IMR-90 (cell line): ENCODE results near the gene TNK1. TPM values are rescaled to one million over a fixed set of nuclear protein-coding genes. Genes with fewer than 3 reads are reported as not detected.

Experiments
- ATAC-seq: fragments of 200-7000 bp; cut with Tn5 transposase; 2 replicates; pipeline ENCODE4 v1.9.1; 2020; ENCODE audit warnings: low read depth, mild to moderate bottlenecking, moderate library complexity
- BruUV-seq: library from RNA; stranded (reverse); fragments of 400-500 nt; replicated peaks from 2 replicates; lab custom pipeline; 2021; lab: Mats Ljungman, UMichigan
- CTCF ChIA-PET: fragments of 300-600 bp; formaldehyde crosslinking; extraction: SDS; loops from one replicate; lab custom pipeline; 2021; ENCODE audit warnings: antibody characterized with exemption; lab: Yijun Ruan, JAX
- POLR2A ChIA-PET: fragments of 300-600 bp; sonication (Branson Sonifier 250); formaldehyde crosslinking; loops from one replicate; lab custom pipeline; 2022; ENCODE audit warnings: antibody characterized with exemption; ENCODE audit not compliant: unreplicated experiment; lab: Charles Lee
- DNase-seq: peaks from one replicate; pipeline ENCODE4 v3.0.0; 2013
- H2AFZ ChIP-seq: replicated peaks from 2 replicates; pipeline ENCODE3; 2013; ENCODE audit warnings: low read length, mild to moderate bottlenecking; ENCODE audit not compliant: poor library complexity
- H2AK5ac ChIP-seq: 2 replicates; pipeline ENCODE4 v1.6.1; 2013; ENCODE audit warnings: low read depth, low read length, inconsistent platforms
- H2AK9ac ChIP-seq: replicated peaks from 2 replicates; pipeline ENCODE3; 2013; ENCODE audit warnings: mild to moderate bottlenecking, low read depth, low read length, moderate library complexity; ENCODE audit not compliant: poor library complexity
- H2BK120ac ChIP-seq: 2 replicates; pipeline ENCODE4 v1.6.1; 2013; ENCODE audit warnings: low read depth, low read length, inconsistent platforms
- H2BK15ac ChIP-seq: 3 replicates; pipeline ENCODE4 v1.6.1; 2013; ENCODE audit warnings: low read depth, low read length, inconsistent platforms
- H2BK20ac ChIP-seq: 2 replicates; pipeline ENCODE4 v1.6.1; 2013; ENCODE audit warnings: low read depth, mild to moderate bottlenecking, inconsistent platforms, low read length, moderate library complexity
- H2BK5ac ChIP-seq: 2 replicates; pipeline ENCODE4 v1.6.1; 2013; ENCODE audit warnings: mild to moderate bottlenecking, low read depth, low read length, inconsistent platforms; ENCODE audit not compliant: poor library complexity, severe bottlenecking
- H3K14ac ChIP-seq: replicated peaks from 2 replicates; pipeline ENCODE4 v1.6.1; 2013; ENCODE audit warnings: low read depth, low read length, inconsistent platforms
- H3K18ac ChIP-seq: 2 replicates; pipeline ENCODE4 v1.6.1; 2013; ENCODE audit warnings: low read depth, low read length, control low read depth
- H3K23ac ChIP-seq: 2 replicates; pipeline ENCODE4 v1.6.1; 2013; ENCODE audit warnings: low read depth, low read length, inconsistent platforms
- H3K27ac ChIP-seq: 2 replicates; pipeline ENCODE4 v1.5.1; 2013; ENCODE audit warnings: mild to moderate bottlenecking, control low read depth, low read length; ENCODE audit not compliant: insufficient read depth
- H3K27me3 ChIP-seq: 2 replicates; pipeline ENCODE4 v1.6.1; 2013; ENCODE audit warnings: low read length; ENCODE audit not compliant: control insufficient read depth, insufficient read depth
- H3K36me3 ChIP-seq: 2 replicates; pipeline ENCODE4 v1.6.1; 2013; ENCODE audit warnings: low read length, mixed read lengths; ENCODE audit not compliant: control insufficient read depth, insufficient read depth
- H3K4ac ChIP-seq: 2 replicates; pipeline ENCODE4 v1.6.1; 2013; ENCODE audit warnings: low read depth, low read length, inconsistent platforms
- H3K4me1 ChIP-seq: 2 replicates; pipeline ENCODE4 v1.6.1; 2013; ENCODE audit warnings: low read length, mixed read lengths; ENCODE audit not compliant: control insufficient read depth, insufficient read depth
- H3K4me2 ChIP-seq: 2 replicates; pipeline ENCODE4 v1.6.1; 2013; ENCODE audit warnings: low read depth, mild to moderate bottlenecking, control low read depth, low read length, moderate library complexity
- H3K4me3 ChIP-seq: 2 replicates; pipeline ENCODE4 v1.5.1; 2013; ENCODE audit warnings: low read depth, mild to moderate bottlenecking, control low read depth, low read length, moderate library complexity; ENCODE audit not compliant: insufficient read depth
- H3K56ac ChIP-seq: 2 replicates; pipeline ENCODE4 v1.6.1; 2013; ENCODE audit warnings: low read length, inconsistent platforms; ENCODE audit not compliant: insufficient read depth; ENCODE audit errors: extremely low read depth
- H3K79me1 ChIP-seq, 2 experiments: 2 replicates each; pipeline ENCODE4 v1.6.1; 2013; ENCODE audit warnings: low read length in 2 of 2, inconsistent platforms in 1 of 2, low read depth in 1 of 2
- H3K9ac ChIP-seq: 2 replicates; pipeline ENCODE4 v1.6.1; 2013; ENCODE audit warnings: low read depth, low read length, control low read depth
- H3K9me1 ChIP-seq: 2 replicates; pipeline ENCODE4 v1.6.1; 2013; ENCODE audit warnings: low read length, inconsistent platforms; ENCODE audit not compliant: insufficient read depth
- H3K9me3 ChIP-seq: 2 replicates; pipeline ENCODE4 v1.6.1; 2013; ENCODE audit warnings: low read length; ENCODE audit not compliant: control insufficient read depth, insufficient read depth
- H4K20me1 ChIP-seq: 2 replicates; pipeline ENCODE4 v1.6.1; 2013; ENCODE audit warnings: low read length, inconsistent platforms; ENCODE audit not compliant: insufficient read depth
- H4K5ac ChIP-seq: 2 replicates; pipeline ENCODE4 v1.6.1; 2013; ENCODE audit warnings: mild to moderate bottlenecking, low read depth, low read length, control low read depth
- H4K8ac ChIP-seq, 2 experiments: 2 replicates each; pipeline ENCODE4 v1.6.1; 2013; ENCODE audit warnings: low read depth in 2 of 2, low read length in 2 of 2, control low read depth in 1 of 2, inconsistent platforms in 1 of 2
- H4K91ac ChIP-seq: 2 replicates; pipeline ENCODE4 v1.6.1; 2013; ENCODE audit warnings: low read depth, low read length, inconsistent platforms; ENCODE audit not compliant: insufficient read depth
- CTCF ChIP-seq: conservative IDR thresholded peaks from 2 replicates; pipeline ENCODE4 v1.5.1; 2012; ENCODE audit warnings: mild to moderate bottlenecking, low read depth, low read length, improper control_type of control experiment
- RCOR1 ChIP-seq: IDR thresholded peaks from 2 replicates; pipeline ENCODE4 v1.6.1; 2012; ENCODE audit warnings: mild to moderate bottlenecking, low read length, improper control_type of control experiment; ENCODE audit not compliant: insufficient replicate concordance
- WGBS, 2 experiments: methylation state at CpG; one replicate each; pipeline versions ENCODE4 v1.1.5 to v1.1.7; 2013; ENCODE audit warnings: missing lambda C conversion rate in 2 of 2; ENCODE audit not compliant: insufficient read length in 1 of 2; ENCODE audit errors: extremely low coverage in 2 of 2; 5-methylcytosine and 5-hydroxymethylcytosine counted together
- dilution Hi-C: fragments of 300-500 bp; cut with HindIII; formaldehyde crosslinking; loops from one replicate; pipeline ENCODE4 v1.14.3; 2018; ENCODE audit warnings: low sequenced_read_pairs; ENCODE audit not compliant: unreplicated experiment
- in situ Hi-C: fragments of 300-500 bp; cut with MboI; formaldehyde crosslinking; loops from 3 replicates; pipeline ENCODE4 v1.14.3; 2019; ENCODE audit warnings: low sequenced_read_pairs, inconsistent platforms, mixed read lengths
- intact Hi-C: fragments of 100-400 bp; cut with micrococcal nuclease; formaldehyde crosslinking; loops from 2 replicates; pipeline ENCODE4 v1.10.0; 2022
- polyA plus RNA-seq, 3 experiments: library from polyadenylated mRNA; depleted of rRNA; stranded (reverse); fragments of >200 nt; gene quantifications; 2 replicates each; pipeline ENCODE4 v1.2.3, GENCODE V29; 2012; ENCODE audit warnings: low replicate concordance in 1 of 3
- total RNA-seq: library from RNA; depleted of rRNA; stranded (reverse); fragments of >200 nt; gene quantifications from 2 replicates; pipeline ENCODE4 v1.2.3, GENCODE V29; 2012

The TNK1 gene
- total and polyA plus RNA-seq, 2 of the 4 experiments (the other 2 are of a cell fraction), result 0.44 to 0.54 TPM

GRCh38 chr17:7369825-7370224 lies 11.1 kb upstream of the TNK1 start:
- CTCF ChIA-PET, result no interaction called here
- no TSS peak for BruUV-seq
- Histone ChIP-seq H3K9me3 (peaks cover 2% of the 10 kb centered on the region; the same call in 1 of the 2 replicates), H3K18ac (no peak overlapping the region), H4K5ac (no peak overlapping the region), H4K8ac (no peak overlapping the region), H3K14ac (no peak overlapping the region), H4K20me1 (no peaks in the 10 kb centered on the region), H2BK5ac (no peak overlapping the region), H2AFZ (no peak overlapping the region), H2AK5ac (no peak overlapping the region), H3K4me2 (no peak overlapping the region), H3K56ac (no peak overlapping the region), H2BK20ac (no peak overlapping the region), H4K91ac (no peak overlapping the region), H3K27ac (no peak overlapping the region), H2BK120ac (no peak overlapping the region), H3K4ac (no peak overlapping the region), H3K9ac (no peak overlapping the region), H3K4me3 (no peak overlapping the region), H3K9me1 (no peaks in the 10 kb centered on the region), H3K79me1 (no peaks in the 10 kb centered on the region), H3K27me3 (peaks cover 26% of the 10 kb centered on the region), H3K36me3 (no peaks in the 10 kb centered on the region), H2AK9ac (no peak overlapping the region), H3K23ac (no peak overlapping the region), H3K4me1 (no peaks in the 10 kb centered on the region), H2BK15ac (no peak overlapping the region)
- DNase-seq (no peak), ATAC-seq (no peak)
- WGBS, 2 experiments, result 17% methylated on average over 1 of the region's 5 CpGs; no CpG with 5 or more reads in 1 of the 2 experiments
- intact Hi-C loops (no loop called here), dilution Hi-C loops (no loop called here), in situ Hi-C loops (no loop called here)
- TF ChIP-seq RCOR1, result no peak
- TF ChIP-seq CTCF, result no peak
- POLR2A ChIA-PET, result no interaction called here
